IMR-90 (cell line): Measurements from ENCODE around the gene KBTBD8. TPM values are rescaled to one million over a fixed set of nuclear protein-coding genes. Genes with fewer than 3 reads are reported as not detected.

Experiments
- ATAC-seq: fragments of 200-7000 bp; cut with Tn5 transposase; 2 replicates; pipeline ENCODE4 v1.9.1; 2020; ENCODE audit warnings: low read depth, mild to moderate bottlenecking, moderate library complexity
- BruUV-seq: library from RNA; stranded (reverse); fragments of 400-500 nt; replicated peaks from 2 replicates; lab custom pipeline; 2021; lab: Mats Ljungman, UMichigan
- CTCF ChIA-PET: fragments of 300-600 bp; formaldehyde crosslinking; extraction: SDS; loops from one replicate; lab custom pipeline; 2021; ENCODE audit warnings: antibody characterized with exemption; lab: Yijun Ruan, JAX
- POLR2A ChIA-PET: fragments of 300-600 bp; sonication (Branson Sonifier 250); formaldehyde crosslinking; loops from one replicate; lab custom pipeline; 2022; ENCODE audit warnings: antibody characterized with exemption; ENCODE audit not compliant: unreplicated experiment; lab: Charles Lee
- DNase-seq: peaks from one replicate; pipeline ENCODE4 v3.0.0; 2013
- H2AFZ ChIP-seq: replicated peaks from 2 replicates; pipeline ENCODE3; 2013; ENCODE audit warnings: low read length, mild to moderate bottlenecking; ENCODE audit not compliant: poor library complexity
- H2AK5ac ChIP-seq: 2 replicates; pipeline ENCODE4 v1.6.1; 2013; ENCODE audit warnings: low read depth, low read length, inconsistent platforms
- H2AK9ac ChIP-seq: replicated peaks from 2 replicates; pipeline ENCODE3; 2013; ENCODE audit warnings: mild to moderate bottlenecking, low read depth, low read length, moderate library complexity; ENCODE audit not compliant: poor library complexity
- H2BK120ac ChIP-seq: 2 replicates; pipeline ENCODE4 v1.6.1; 2013; ENCODE audit warnings: low read depth, low read length, inconsistent platforms
- H2BK15ac ChIP-seq: 3 replicates; pipeline ENCODE4 v1.6.1; 2013; ENCODE audit warnings: low read depth, low read length, inconsistent platforms
- H2BK20ac ChIP-seq: 2 replicates; pipeline ENCODE4 v1.6.1; 2013; ENCODE audit warnings: low read depth, mild to moderate bottlenecking, inconsistent platforms, low read length, moderate library complexity
- H2BK5ac ChIP-seq: 2 replicates; pipeline ENCODE4 v1.6.1; 2013; ENCODE audit warnings: mild to moderate bottlenecking, low read depth, low read length, inconsistent platforms; ENCODE audit not compliant: poor library complexity, severe bottlenecking
- H3K14ac ChIP-seq: replicated peaks from 2 replicates; pipeline ENCODE4 v1.6.1; 2013; ENCODE audit warnings: low read depth, low read length, inconsistent platforms
- H3K18ac ChIP-seq: 2 replicates; pipeline ENCODE4 v1.6.1; 2013; ENCODE audit warnings: low read depth, low read length, control low read depth
- H3K23ac ChIP-seq: 2 replicates; pipeline ENCODE4 v1.6.1; 2013; ENCODE audit warnings: low read depth, low read length, inconsistent platforms
- H3K27ac ChIP-seq: 2 replicates; pipeline ENCODE4 v1.5.1; 2013; ENCODE audit warnings: mild to moderate bottlenecking, control low read depth, low read length; ENCODE audit not compliant: insufficient read depth
- H3K27me3 ChIP-seq: 2 replicates; pipeline ENCODE4 v1.6.1; 2013; ENCODE audit warnings: low read length; ENCODE audit not compliant: control insufficient read depth, insufficient read depth
- H3K36me3 ChIP-seq: 2 replicates; pipeline ENCODE4 v1.6.1; 2013; ENCODE audit warnings: low read length, mixed read lengths; ENCODE audit not compliant: control insufficient read depth, insufficient read depth
- H3K4ac ChIP-seq: 2 replicates; pipeline ENCODE4 v1.6.1; 2013; ENCODE audit warnings: low read depth, low read length, inconsistent platforms
- H3K4me1 ChIP-seq: 2 replicates; pipeline ENCODE4 v1.6.1; 2013; ENCODE audit warnings: low read length, mixed read lengths; ENCODE audit not compliant: control insufficient read depth, insufficient read depth
- H3K4me2 ChIP-seq: 2 replicates; pipeline ENCODE4 v1.6.1; 2013; ENCODE audit warnings: low read depth, mild to moderate bottlenecking, control low read depth, low read length, moderate library complexity
- H3K4me3 ChIP-seq: 2 replicates; pipeline ENCODE4 v1.5.1; 2013; ENCODE audit warnings: low read depth, mild to moderate bottlenecking, control low read depth, low read length, moderate library complexity; ENCODE audit not compliant: insufficient read depth
- H3K56ac ChIP-seq: 2 replicates; pipeline ENCODE4 v1.6.1; 2013; ENCODE audit warnings: low read length, inconsistent platforms; ENCODE audit not compliant: insufficient read depth; ENCODE audit errors: extremely low read depth
- H3K79me1 ChIP-seq, 2 experiments: 2 replicates each; pipeline ENCODE4 v1.6.1; 2013; ENCODE audit warnings: low read length in 2 of 2, inconsistent platforms in 1 of 2, low read depth in 1 of 2
- H3K9ac ChIP-seq: 2 replicates; pipeline ENCODE4 v1.6.1; 2013; ENCODE audit warnings: low read depth, low read length, control low read depth
- H3K9me1 ChIP-seq: 2 replicates; pipeline ENCODE4 v1.6.1; 2013; ENCODE audit warnings: low read length, inconsistent platforms; ENCODE audit not compliant: insufficient read depth
- H3K9me3 ChIP-seq: 2 replicates; pipeline ENCODE4 v1.6.1; 2013; ENCODE audit warnings: low read length; ENCODE audit not compliant: control insufficient read depth, insufficient read depth
- H4K20me1 ChIP-seq: 2 replicates; pipeline ENCODE4 v1.6.1; 2013; ENCODE audit warnings: low read length, inconsistent platforms; ENCODE audit not compliant: insufficient read depth
- H4K5ac ChIP-seq: 2 replicates; pipeline ENCODE4 v1.6.1; 2013; ENCODE audit warnings: mild to moderate bottlenecking, low read depth, low read length, control low read depth
- H4K8ac ChIP-seq, 2 experiments: 2 replicates each; pipeline ENCODE4 v1.6.1; 2013; ENCODE audit warnings: low read depth in 2 of 2, low read length in 2 of 2, control low read depth in 1 of 2, inconsistent platforms in 1 of 2
- H4K91ac ChIP-seq: 2 replicates; pipeline ENCODE4 v1.6.1; 2013; ENCODE audit warnings: low read depth, low read length, inconsistent platforms; ENCODE audit not compliant: insufficient read depth
- MXI1 ChIP-seq: IDR thresholded peaks from 2 replicates; pipeline ENCODE4 v1.6.1; 2012; ENCODE audit warnings: low read depth, mild to moderate bottlenecking, low read length, moderate library complexity, borderline replicate concordance
- RAD21 ChIP-seq: IDR thresholded peaks from 2 replicates; pipeline ENCODE4 v1.6.1; 2012; ENCODE audit warnings: low read length, improper control_type of control experiment
- WGBS, 2 experiments: methylation state at CpG; one replicate each; pipeline versions ENCODE4 v1.1.5 to v1.1.7; 2013; ENCODE audit warnings: missing lambda C conversion rate in 2 of 2; ENCODE audit not compliant: insufficient read length in 1 of 2; ENCODE audit errors: extremely low coverage in 2 of 2; 5-methylcytosine and 5-hydroxymethylcytosine counted together
- dilution Hi-C: fragments of 300-500 bp; cut with HindIII; formaldehyde crosslinking; loops from one replicate; pipeline ENCODE4 v1.14.3; 2018; ENCODE audit warnings: low sequenced_read_pairs; ENCODE audit not compliant: unreplicated experiment
- in situ Hi-C: fragments of 300-500 bp; cut with MboI; formaldehyde crosslinking; loops from 3 replicates; pipeline ENCODE4 v1.14.3; 2019; ENCODE audit warnings: low sequenced_read_pairs, inconsistent platforms, mixed read lengths
- intact Hi-C: fragments of 100-400 bp; cut with micrococcal nuclease; formaldehyde crosslinking; loops from 2 replicates; pipeline ENCODE4 v1.10.0; 2022
- polyA plus RNA-seq, 3 experiments: library from polyadenylated mRNA; depleted of rRNA; stranded (reverse); fragments of >200 nt; gene quantifications; 2 replicates each; pipeline ENCODE4 v1.2.3, GENCODE V29; 2012; ENCODE audit warnings: low replicate concordance in 1 of 3
- total RNA-seq: library from RNA; depleted of rRNA; stranded (reverse); fragments of >200 nt; gene quantifications from 2 replicates; pipeline ENCODE4 v1.2.3, GENCODE V29; 2012

The KBTBD8 gene
- total and polyA plus RNA-seq, 2 of the 4 experiments (the other 2 are of a cell fraction), result 1.5 to 8.6 TPM

- WGBS, 2 experiments, result no CpG with 5 or more reads among the region's 4 CpGs
- Histone ChIP-seq H2BK5ac (no peak overlapping the region), H3K36me3 (no peaks in the 10 kb centered on the region), H2AFZ (no peak overlapping the region), H2BK20ac (no peak overlapping the region), H3K27me3 (peaks cover 9% of the 10 kb centered on the region), H3K4me1 (no peaks in the 10 kb centered on the region), H4K8ac (no peak overlapping the region), H2BK120ac (no peak overlapping the region), H3K9me3 (no peaks in the 10 kb centered on the region), H3K9me1 (no peaks in the 10 kb centered on the region), H4K20me1 (no peaks in the 10 kb centered on the region), H3K56ac (no peak overlapping the region), H3K14ac (no peak overlapping the region), H2BK15ac (no peak overlapping the region), H2AK9ac (no peak overlapping the region), H3K4me2 (no peak overlapping the region), H3K4ac (no peak overlapping the region), H2AK5ac (no peak overlapping the region), H4K91ac (no peak overlapping the region), H3K79me1 (no peaks in the 10 kb centered on the region), H3K4me3 (no peak overlapping the region), H3K9ac (no peak overlapping the region), H3K23ac (no peak overlapping the region), H4K5ac (no peak overlapping the region), H3K27ac (no peak overlapping the region), H3K18ac (no peak overlapping the region)
- BruUV-seq, result no TSS peak
- DNase-seq (no peak), ATAC-seq (no peak)
- CTCF ChIA-PET, result no interaction called here
- POLR2A ChIA-PET, result no interaction called here
- in situ Hi-C loops (loop anchor here (25.0 kb wide), 1 partner anchor 406 kb away; no protein-coding TSS in a partner anchor), intact Hi-C loops (no loop called here), dilution Hi-C loops (no loop called here)
- no peak for TF ChIP-seq MXI1
- no peak for TF ChIP-seq RAD21
Observed at GRCh38 chr3:66956742-66957141, 41.4 kb upstream of the KBTBD8 start.
